Prostate gland (tissue), 2 donors: ENCODE results near the gene MAPK1.

Source experiments
- POLR2A ChIP-seq: fragments of 450-650 bp; IDR thresholded peaks from one replicate; pipeline ENCODE4 v1.6.1; 2016; ENCODE audit warnings: antibody characterized with exemption, mild to moderate bottlenecking
- POLR2AphosphoS5 ChIP-seq: sonication (generic); formaldehyde crosslinking; IDR thresholded peaks from one replicate; pipeline ENCODE4 v1.6.1; 2017; ENCODE audit warnings: antibody characterized with exemption
- TF ChIP-seq, protein P1 (sequence below), 4 experiments: fragments of 200-600 bp in 2 of 4; fragments of 450-650 bp in 2 of 4; sonication (generic) in 2 of 4; IDR thresholded peaks; 1 replicate in 3 of 4; 2 replicates in 1 of 4; pipeline ENCODE4 v1.5.1; 2016 to 2019; ENCODE audit warnings: antibody characterized with exemption in 4 of 4, mild to moderate bottlenecking in 2 of 4, moderate library complexity in 2 of 4

DNA sequence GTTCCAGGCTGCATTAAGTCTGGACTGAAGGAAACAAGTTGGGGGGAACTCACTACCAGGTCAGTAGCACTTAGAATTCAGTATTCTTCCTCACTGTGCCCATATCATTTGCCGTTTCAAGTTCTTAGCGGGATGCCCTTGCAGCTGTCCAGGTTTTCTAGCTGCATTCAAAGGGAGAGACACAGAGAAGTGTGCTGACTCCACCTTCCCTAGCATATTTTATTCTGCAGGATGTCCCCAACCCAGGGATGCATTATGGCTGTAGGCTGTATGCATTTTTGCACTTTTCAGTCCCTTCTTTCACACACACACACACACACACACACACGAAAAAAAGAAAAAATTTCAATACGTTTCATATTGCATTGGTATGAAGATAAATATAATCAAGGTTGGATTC lies 35.8 kb upstream of the MAPK1 start:
- TF ChIP-seq POLR2A: no peak
- TF ChIP-seq, protein P1, sequence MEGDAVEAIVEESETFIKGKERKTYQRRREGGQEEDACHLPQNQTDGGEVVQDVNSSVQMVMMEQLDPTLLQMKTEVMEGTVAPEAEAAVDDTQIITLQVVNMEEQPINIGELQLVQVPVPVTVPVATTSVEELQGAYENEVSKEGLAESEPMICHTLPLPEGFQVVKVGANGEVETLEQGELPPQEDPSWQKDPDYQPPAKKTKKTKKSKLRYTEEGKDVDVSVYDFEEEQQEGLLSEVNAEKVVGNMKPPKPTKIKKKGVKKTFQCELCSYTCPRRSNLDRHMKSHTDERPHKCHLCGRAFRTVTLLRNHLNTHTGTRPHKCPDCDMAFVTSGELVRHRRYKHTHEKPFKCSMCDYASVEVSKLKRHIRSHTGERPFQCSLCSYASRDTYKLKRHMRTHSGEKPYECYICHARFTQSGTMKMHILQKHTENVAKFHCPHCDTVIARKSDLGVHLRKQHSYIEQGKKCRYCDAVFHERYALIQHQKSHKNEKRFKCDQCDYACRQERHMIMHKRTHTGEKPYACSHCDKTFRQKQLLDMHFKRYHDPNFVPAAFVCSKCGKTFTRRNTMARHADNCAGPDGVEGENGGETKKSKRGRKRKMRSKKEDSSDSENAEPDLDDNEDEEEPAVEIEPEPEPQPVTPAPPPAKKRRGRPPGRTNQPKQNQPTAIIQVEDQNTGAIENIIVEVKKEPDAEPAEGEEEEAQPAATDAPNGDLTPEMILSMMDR (IDR thresholded peaks at IDR 0.05): no peak
- TF ChIP-seq POLR2AphosphoS5: no peak
